Left hindlimb (tissue), 1 donor: ENCODE data around the gene NTN1.

Source experiments
- DNase-seq: peaks from one replicate; pipeline ENCODE4 v3.0.0-alpha.2; 2018

The NTN1 gene

DNA sequence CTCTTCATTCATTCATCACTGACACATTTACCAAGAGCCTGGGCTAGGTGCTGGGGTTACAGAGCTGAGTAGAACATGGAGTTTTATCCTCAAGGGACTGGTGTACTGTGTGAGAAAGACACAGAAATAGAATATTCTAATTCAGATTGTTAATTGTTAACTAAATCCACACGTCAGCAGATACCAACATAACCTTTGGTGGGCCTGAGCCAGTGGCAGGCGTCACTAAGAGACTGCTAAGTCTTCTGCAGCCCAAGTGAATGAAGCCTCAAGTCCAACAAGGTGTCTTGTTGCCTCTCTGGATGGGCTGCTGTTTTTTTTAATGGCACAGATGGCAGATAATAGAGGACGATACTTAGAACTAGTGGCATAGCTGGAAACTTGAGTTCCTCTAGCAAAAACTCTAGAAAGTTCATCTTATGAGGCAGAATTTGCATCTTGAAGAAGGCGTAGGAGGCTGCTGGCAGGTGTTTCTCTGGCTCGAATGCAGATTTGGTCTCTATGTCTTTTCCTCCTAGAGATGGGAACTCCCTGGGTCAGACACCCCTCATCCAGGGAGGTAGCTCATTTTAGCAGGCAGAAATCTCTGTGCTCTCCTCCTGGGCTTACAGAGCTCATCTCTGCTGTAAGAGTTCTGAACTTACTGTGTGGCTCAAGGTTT is 179.5 kb downstream of the NTN1 start:
- no peak for DNase-seq

DNA sequence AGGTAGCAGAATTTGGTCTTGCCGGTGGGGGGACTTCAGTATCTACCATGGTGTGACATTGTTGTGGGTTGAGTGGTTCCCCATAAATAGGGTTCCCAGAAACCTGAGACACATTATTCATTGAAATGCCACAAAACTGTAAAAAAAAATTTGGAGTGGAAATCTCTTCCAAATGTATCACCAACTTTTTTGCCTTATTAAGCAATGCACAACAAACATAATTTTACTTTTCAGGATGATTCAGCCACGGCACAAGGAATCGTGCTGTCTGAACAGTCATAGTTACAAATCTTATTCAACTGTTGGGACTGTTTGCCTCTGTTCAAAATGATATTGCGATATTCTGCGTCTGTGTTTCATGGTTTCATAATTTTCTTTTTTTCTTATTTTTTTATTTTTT is 181.2 kb downstream of the NTN1 start:
- no peak for DNase-seq

DNA sequence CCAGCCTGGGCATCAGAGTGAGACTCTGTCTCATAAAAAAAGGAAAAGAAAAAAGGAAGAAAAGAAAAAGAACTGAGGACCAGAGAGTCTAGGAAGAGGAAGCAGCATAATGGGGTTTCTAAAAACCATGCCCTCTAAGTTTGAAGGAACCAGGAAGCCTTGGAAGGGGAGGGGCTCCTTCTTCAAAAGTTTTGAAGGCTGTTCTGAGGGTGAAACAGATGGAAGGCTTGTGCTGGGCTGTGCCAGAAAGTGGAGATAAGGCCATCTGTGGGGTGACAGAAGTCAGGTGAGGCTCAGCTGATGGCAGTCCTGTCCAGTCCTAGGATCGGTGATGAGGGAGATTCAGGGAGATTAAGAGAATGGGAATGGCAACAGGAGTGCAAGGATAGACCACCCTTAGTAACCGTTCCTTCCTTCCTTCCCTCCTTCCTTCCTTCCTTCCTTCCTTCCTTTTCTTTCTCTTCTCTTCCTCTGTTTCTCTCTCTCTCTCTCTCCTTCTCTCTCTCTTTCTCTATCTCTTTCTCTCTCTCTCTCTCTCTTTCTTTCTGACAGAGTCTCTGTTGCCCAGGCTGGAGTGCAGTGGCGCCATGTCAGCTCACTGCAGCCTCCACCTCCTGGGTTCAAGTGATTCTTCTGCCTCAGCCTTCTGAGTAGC is 182.6 kb downstream of the NTN1 start:
- no peak for DNase-seq

DNA sequence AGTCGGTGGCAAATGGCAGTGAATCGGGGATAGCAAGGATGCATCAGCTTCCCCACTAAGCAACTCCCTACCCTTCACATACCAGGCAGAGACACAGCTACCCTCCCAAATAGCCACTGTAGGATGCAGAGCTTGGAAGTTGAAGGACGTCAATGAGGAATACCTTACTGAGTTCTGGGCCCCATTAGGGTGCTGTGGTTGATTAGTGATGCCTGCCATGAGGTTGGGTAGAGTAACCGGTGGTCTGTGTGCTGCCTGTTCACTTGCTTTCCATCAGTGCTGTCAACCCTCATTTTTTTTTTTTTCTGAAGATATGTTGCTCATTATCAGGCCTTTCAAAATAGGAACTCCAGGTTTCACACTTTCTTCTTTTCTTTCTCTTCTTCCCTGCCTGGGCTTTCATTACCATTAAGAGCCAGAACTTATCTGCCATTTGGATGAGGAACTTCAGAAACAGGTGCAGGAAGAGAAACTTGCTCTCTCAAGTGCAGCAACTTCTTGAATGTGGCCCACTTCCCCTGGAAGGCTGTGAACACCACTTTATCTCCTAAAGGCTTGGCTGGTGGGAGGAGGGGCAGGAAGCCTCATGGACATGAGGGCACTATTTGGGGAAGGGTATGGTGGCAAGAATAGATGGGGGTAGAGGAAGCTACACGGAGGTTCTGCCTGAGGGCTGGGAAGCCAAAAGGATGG is 183.5 kb downstream of the NTN1 start:
- no peak for DNase-seq

DNA sequence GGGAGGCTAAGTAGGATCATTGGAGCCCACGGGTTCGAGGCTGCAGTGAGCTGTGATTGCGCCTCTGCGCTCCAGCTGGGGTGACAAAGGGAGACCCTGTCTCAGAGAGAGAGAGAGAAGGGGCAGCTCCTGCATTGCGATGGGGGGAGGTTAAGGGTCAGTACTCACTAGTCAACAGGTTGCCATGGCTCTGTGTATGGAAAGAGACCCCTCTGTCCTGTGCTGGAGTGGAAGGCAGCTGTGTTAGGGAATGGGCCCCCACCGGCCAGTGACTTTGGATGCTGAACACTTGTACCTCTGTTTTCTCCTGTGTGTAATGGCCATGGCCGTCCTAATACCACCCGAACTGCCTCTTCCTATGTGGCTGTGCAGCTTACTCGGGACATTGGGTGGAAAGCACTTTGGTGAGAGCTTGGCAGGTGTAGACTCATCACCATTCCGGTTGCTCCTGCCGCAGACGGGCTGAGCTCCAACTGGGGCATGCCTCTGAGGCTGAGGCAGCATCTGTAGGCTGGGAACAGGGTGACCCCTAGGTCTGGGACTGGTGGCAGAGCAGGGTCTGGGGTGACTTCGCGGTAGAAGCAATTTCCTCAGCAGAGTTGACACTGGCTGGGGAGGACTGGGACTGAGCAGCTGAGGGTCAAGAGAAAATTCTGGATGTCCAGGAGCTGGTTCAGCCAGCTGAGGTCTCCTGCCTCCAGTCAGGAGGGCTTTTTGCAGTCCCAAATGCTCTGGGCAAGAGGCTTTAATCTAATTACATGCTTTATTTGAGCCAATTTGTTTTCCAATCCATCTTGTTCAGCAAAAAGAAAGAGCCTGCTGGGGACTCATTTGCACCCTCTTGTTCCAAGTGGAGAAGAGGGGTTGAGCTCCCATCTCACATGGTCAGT is 184.5 kb downstream of the NTN1 start:
- DNase-seq: no peak

DNA sequence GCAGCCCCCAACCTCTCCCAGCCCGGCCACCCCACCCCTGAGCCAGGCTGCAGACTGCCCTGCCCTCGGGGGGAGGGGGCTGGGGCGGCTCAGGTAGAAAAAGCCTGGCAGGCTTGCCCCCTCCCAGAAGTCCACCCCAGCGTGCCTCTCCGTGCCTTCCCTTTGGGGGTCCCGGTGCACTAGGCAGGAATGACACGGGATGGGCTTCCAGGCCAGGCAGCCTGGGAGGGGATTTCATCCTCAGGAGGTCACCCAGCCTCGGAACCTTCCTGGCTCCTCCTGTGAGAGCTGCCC is 185.0 kb downstream of the NTN1 start:
- DNase-seq: no peak

DNA sequence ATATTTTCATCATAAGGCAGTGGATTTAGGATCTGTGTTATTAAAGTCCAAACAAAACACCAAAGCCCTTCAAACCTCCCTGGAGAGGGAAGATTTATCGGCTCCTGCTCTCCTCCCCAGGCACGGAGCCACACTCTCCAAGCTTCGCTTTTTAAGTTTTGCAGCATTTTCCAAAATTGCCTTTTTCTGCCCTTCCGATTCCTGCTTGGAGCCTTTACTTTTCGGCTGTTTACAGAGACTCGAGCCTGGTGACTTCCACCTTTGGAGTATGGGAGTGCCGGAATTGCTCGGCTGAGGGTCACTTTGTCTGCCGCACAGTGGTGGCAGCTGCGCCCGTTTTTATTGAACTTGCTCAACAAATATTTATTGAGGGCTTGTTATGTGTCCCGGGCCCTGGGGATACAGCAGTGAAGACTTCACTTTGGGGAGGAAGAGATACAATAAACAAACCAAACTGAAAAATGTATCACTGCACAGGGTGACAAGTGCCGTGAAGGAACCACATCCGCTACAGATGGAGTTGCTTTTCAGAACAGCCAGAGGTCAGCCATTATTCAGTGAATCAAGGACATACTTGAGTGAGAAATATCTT is 185.5 kb downstream of the NTN1 start:
- DNase-seq: no peak

DNA sequence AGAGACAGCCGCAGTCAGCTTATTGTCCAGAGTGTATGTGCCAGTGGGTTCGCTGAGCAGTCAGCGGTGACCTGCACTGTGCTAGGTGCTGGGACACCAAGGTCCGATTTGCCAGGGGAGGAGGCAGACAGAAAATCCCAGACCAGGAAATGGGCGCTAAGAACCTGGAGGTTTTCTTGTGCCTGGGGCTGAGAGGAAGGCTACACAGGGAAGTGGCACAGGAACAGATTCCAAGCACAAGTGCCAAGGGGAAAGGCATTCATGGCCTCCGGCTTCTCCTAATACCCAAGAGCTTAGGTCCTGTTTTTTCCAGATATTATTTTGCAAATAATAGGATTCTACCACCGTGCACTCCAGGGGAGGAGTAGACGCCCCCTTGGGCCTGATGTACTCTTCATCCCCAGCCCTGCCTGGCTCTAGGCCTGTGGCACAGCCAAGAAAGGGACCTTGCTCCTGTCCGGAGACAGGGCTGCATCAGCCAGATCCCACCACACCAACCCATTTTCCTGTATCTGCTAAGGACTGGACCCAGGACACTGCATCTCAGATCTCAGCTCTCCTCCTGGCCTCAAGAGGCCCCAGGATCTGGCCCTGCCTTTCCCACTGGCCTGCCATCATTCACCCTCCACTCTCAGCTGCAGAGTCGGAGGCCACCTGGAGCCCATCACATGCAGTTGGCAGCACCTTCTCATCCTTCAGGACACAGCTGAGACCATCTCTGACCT is 187.2 kb downstream of the NTN1 start:
- no peak for DNase-seq

DNA sequence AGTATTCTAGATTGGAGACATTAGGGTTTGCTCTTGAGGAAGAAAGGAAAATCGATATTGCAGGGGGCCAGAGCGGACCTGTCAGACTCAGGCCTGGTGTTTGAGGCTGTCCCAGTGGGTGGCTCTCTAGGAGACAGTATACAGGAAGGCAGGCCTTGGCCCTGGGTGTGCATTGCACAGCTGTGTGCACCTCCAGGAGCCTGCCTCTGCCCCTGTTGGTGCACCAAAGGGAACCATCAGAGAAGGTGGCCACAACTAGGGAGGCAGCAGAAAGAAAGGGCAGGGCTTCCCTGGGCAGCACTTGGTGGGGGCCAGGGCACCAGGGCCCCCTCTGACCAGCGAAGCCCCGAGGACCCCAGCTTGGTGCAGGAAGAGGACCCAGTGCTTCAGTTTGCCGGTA is 188.0 kb downstream of the NTN1 start:
- DNase-seq: no peak

DNA sequence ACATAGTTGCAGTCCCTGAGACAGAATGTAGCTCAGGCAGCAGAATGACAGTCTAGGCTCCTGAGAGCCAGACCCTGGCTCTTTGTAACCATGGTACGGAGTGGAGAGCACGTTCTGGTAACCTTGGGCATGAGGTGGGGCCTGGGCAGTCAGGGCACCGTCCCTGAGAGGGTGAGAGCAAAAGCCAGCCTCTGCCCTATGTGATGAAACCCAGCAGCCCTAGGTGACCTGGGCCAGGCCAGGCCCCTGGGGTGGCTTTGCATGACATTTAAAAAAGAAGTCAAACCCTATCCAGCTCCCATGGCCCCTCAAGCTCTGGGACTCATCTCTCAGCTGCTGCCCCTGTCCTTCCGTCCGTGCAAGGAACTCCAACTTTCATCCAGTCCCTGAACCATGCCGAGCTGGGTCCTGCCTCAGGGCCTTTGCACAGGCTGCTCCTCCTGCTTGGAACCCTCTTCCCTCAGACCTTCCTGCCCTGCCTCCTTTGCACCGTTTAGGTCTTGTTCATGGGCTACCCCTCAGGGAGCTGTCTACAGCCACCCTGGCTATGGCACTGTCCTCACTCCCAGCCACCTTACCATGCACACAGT is 188.6 kb downstream of the NTN1 start:
- no peak for DNase-seq

DNA sequence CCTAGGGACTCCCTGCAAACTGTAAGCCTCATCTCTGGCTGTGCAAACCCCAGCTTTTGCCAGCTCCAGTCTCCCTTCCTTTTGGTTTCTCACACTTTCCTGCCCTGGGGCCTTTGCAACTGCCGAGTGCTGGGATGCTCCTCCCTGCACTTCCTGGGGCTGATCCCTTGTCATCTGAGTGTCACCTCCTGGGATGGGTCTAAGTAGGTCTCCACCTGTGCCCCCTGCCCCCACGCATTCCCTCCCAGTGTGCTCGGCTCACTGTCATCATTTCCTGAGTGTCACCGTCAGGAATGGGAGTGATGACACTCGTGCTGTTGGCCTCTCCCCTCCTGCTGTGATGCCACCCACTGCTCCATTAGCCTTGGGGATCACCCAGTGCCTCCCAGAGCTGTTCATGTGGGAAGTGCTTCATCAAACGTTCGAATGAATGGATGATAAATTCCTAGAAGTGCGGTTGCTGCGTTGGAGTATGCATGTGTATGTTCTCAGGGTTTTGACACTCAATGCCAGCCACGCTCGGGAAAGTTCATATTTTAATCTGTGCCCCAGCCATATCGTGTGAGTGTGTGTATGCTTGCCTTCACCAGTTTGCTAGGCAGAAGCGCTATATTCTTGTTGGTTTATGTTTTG is 189.9 kb downstream of the NTN1 start:
- DNase-seq: no peak

DNA sequence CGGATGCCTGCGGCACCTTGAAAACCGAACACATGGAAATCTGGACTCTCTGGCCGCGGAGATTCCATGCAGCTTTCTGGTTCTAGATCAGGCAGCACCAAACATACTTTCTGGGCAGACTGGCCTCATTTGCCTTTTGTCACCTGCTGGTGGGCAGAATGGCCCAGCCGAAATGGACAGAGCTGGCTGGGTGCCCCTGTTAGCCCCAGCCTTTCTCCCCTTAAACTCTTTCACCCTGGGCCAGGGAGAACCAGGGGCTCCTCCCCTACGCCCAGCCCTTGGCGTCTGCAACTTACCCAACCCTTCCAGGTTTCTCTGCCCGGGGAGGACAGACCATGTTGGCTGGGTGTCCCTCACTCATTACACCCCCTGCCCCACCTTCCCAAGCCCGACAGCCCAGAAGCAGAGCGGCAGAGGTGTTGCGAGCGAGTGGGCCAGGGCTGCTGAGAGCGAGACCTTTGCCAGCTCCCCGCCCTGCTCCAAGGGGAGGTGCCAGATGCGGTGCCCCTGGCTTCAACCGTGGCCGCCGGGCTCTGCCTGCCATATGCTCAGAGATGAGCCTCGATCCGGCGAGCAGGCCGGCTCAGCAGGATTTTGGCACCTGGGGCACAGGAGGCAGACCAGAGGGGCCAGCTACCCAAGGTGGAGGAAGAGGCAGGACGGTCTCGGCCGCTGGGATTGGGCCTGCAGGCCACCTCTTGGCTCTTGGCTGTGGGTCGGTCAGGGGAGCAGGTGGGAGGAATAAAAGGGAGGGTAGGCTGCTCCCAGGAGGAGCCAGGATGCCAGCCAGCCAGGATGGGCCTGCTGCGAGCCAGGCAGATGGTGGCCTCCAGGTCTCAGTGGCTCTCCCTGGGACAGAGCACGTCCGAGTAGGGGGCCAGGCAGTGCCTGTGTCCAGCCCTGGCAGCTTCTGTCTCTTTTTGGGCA is 191.3 kb downstream of the NTN1 start:
- no peak for DNase-seq

DNA sequence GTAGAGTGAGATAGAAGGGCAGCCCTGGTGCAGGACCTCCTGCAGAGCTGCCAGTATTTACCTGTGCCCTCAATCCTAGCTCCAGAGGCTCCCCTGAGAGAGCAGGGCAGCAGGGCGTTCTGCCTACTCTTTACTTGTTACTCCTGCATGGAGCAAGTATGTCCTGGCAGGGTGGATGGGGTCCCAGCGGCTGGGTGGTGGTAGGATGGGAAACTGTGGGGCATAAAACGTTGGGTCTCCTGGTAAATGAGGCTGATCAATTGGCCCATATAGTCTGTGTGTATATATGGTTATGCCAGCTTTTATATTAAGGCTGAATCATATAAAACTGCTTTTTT is 192.0 kb downstream of the NTN1 start:
- DNase-seq: no peak

DNA sequence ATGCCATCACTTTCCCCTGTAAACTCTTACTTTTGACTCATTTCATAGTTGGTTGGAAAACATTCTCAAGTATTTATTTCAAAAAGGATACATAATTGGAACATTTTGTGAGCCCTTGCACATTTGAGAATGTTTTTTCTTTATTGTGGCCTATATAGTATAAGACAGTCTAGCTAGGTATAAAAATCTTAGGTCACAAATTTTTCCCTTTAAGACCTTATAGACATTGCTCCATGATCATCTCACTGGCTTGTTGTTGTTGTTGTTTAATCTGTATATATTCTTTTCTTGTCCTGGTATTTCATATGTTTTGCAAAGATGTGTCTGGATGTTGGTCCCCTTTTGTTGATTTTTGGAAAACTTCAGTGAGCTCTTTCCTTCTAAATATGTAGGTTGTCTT is 194.2 kb downstream of the NTN1 start:
- no peak for DNase-seq

DNA sequence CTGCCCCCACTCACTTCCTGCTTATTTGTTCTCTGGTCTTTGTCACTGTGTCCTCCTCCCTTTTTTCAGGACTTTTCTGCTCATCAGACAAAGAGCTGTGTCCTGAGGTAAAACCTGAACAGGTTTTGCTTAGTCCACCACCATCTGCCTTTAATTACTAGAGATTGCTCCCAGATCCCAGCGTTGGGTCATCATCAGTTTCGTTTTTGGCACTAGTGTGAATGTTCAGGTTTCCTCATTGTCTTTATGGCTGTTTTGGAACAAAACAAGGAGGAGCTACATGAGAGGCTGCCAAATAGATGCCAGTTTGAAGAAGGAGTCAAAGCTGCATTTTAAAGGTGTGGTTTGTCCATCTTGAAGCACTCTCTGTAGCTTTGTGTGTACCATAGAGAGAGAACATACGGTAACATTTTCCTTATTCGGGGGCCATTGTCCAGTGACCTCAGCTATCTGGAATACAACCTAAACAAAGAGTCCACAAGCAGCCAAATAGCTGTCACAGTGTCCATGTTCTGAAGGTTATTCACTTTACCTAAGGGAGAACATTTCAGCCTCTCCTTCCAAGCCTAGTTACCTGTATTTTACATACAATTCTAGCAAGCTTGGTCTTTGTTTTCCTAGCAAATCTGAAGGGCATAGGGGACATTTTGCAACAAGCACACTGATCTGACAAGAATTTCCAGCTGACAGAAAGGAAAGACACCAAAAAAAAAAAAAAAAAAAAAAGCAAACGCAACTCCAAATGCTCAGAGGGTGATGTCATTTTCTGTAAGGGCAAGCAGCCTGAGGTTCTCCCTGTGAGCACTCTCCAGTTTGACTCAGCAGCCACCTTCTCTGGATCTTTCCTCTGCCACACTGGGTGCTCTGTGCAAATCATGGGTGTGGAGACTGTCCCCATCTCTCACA is 196.1 kb downstream of the NTN1 start:
- no peak for DNase-seq

DNA sequence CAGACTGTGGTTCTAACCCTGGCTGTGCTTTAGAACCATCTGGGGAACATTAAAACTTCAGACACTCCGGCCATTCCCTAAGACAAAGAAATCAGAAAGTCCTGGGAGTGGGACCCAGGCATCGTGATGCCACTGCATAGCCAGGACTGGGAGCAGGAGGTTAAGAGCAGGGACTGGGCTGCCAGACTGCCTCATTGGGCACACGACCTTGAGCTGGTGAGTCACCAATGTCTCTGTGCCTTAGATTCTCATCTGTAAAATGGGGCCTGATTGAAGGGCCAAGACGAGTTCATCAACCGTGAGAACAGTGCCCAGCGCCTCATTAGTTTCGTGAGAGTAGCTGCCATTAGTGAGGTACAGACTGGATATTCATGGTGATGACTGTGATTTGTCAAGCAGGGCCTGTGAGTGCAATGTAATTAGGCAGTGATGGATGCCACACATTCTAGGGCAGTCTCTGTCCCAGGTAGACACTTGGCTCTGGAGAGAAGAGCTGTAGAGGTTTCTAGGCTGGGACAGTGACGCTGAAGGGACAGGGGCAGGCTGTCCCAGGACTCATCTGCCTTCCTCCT is 196.8 kb downstream of the NTN1 start:
- no peak for DNase-seq

DNA sequence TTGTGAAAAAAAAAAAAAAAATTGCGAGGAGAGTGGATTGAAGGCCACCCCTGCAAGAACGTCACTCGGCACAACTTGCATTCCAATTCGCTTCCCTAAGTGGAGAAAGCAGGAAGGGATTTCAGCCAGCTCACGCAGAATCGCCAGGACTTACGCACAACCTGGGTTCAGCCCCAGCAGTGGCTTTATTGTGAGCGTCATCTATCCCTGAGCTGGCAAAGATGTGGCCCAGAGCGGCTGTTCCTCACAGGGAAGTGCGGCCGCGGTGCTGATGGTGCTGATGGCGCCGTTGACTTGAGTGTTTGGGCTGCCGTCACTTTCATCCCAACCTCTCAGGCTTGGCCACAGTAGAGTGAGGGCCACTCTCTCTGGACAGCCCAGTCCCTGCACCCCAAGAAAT is 197.6 kb downstream of the NTN1 start:
- no peak for DNase-seq

DNA sequence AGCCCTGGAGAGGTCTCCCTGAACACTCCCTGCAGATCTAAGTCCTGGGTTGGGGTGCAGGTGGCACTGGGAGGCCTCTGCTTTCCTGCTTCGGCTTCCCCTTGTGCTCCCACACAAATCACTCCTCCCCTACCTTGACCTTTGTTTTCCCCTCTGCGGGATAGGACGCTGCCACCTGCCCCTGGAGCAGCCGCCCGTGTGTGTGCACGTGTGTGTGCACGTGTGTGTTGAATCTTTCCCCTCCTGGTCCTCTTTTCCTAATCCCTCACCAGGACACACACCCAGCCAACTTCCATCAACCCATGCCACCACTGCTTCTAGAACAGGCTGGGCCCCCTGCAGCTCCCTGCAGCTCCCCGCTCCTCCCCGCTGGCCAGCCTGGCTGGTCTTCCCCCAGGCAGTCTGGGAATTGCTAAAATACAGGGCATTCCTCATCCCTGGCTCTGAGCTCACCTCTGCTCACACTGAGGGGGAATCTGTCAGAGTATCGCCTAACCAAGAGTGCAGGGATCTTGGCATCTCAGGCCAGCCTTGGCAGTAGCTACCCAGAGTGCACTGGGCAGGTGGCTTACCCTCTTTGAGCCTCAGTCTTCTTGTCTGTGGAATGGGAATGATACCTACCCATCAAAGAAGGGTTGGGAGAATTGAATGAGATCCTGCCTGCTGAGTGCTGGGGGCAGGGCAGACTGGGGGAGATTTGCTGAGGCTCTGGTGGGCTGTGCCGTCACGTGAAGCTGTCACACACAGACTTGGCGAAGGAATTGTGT is 198.5 kb downstream of the NTN1 start:
- DNase-seq: no peak
